Effector memory CD8-positive, alpha-beta T cell (primary cell): ENCODE data around the gene ETS1.

Source experiments
- ATAC-seq: fragments of 150-1000 bp; cut with Tn5 transposase; replicated peaks from 2 replicates; pipeline ENCODE4 v1.10.0; 2021; ENCODE audit warnings: mild to moderate bottlenecking, moderate library complexity
- DNase-seq, 3 experiments: peaks; one replicate each; pipeline ENCODE4 v3.0.0; 2021
- H3K27ac Mint-ChIP-seq, 2 donors: one replicate each; pipeline ENCODE4 v1.8.0; 2022; ENCODE audit warnings: mild to moderate bottlenecking in 2 of 2, mixed read lengths in 2 of 2, moderate library complexity in 2 of 2
- H3K27me3 Mint-ChIP-seq, 2 donors: one replicate each; pipeline ENCODE4 v1.8.0; 2022; ENCODE audit warnings: mixed read lengths in 2 of 2
- H3K36me3 Mint-ChIP-seq: one replicate; pipeline ENCODE4 v1.8.0; 2022; ENCODE audit warnings: mild to moderate bottlenecking, moderate library complexity, mixed read lengths; ENCODE audit not compliant: insufficient read depth
- H3K4me1 Mint-ChIP-seq, 2 donors: one replicate each; pipeline ENCODE4 v1.8.0; 2022; ENCODE audit warnings: low read depth in 2 of 2, mixed read lengths in 2 of 2
- H3K4me3 Mint-ChIP-seq, 2 donors: one replicate each; pipeline ENCODE4 v1.8.0; 2022; ENCODE audit warnings: mild to moderate bottlenecking in 2 of 2, mixed read lengths in 2 of 2, moderate library complexity in 2 of 2
- H3K9me3 Mint-ChIP-seq, 2 donors: one replicate each; pipeline ENCODE4 v1.8.0; 2022; ENCODE audit warnings: mixed read lengths in 2 of 2

Gene ETS1

GRCh38 chr11:128625326-128625725, 38.0 kb upstream of the ETS1 start:
- Mint-ChIP-seq H3K27me3 (no peaks in the 10 kb centered on the region), H3K4me1 (peaks cover 71 to 80% of the 10 kb centered on the region in 2 donors), H3K27ac (peak overlapping the region; percentile 96 to 97), H3K9me3 (no peaks in the 10 kb centered on the region), H3K4me3 (peak overlapping the region; percentile 71 to 79), H3K36me3 (peaks cover 20% of the 10 kb centered on the region)
- DNase-seq (no peak), ATAC-seq (no peak)

DNA sequence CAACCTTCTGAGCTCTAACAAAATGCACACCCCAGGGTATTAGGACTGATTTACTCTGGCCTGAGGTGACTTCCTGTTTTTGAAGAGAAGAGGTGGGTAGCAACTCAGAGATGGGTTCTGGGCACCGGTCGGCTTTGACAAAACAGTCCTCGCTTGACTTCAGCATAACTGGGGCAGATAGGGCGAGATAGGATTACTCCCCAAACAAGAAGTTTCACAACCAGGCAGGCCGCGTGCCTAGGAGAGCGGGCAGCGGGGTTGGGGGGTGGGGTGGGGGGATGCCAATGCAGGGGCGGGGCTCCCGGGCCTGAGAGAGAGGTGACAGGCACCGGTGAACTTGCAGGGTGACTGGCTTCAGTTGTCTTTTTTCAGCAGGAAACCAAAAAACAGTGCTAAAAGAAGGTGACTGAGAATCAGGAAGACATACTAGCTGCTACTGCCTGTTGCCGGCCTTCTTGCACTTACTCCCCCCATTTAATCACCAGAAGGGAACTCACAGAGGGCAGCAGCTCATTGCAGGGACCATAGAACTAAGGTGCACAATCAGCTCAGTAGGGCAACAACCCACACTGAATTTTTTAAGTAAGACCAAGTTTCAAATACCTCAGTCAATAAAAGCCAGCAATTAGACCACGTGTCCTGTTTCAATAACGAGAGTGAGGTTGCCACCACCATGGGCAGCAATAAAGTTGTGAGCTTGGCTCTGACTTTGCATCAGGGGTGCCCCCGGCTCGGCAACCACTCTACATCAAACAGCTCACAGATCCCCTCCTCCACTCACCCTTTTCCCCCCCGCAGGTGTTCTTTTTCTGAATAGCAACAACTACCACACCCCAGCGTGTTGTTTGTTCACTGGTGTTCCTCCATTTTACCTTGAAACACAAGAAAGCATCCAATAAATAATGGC, 37.2 kb upstream of the ETS1 start:
- H3K27ac Mint-ChIP-seq: peak overlapping the region; percentile 96 to 97
- no peaks in the 10 kb centered on the region for H3K27me3 Mint-ChIP-seq

DNA sequence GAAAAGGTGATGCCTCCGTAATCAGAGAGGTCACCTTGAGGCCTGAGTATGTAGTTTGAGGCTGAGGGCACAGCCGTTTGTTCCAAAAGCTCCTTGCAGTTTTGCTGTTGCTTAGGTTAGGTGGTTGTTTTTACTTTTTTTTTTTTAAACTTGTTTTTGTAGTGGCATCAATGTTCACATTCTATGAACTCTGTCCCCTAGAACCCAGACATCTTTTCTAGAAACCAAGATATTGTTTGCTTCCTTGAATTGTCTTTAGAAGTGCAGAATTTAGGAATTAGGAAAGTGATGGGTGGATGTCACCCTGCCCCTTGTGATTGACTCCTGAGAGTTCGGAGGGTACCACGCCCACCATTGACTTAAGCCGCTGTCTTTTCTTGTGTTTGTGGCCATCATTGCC, 35.7 kb upstream of the ETS1 start:
- H3K36me3 Mint-ChIP-seq: peaks cover 13% of the 10 kb centered on the region
- DNase-seq (no peak), ATAC-seq (no peak)
- H3K27me3 Mint-ChIP-seq: no peaks in the 10 kb centered on the region
- peak overlapping the region; percentile 96 to 97 for H3K27ac Mint-ChIP-seq
- H3K4me1 Mint-ChIP-seq: peaks cover 66 to 69% of the 10 kb centered on the region in 2 donors
- no peak overlapping the region for H3K4me3 Mint-ChIP-seq
- no peaks in the 10 kb centered on the region for H3K9me3 Mint-ChIP-seq

More for the DNA sequence above, 37.2 kb upstream of the ETS1 start:
- H3K9me3 Mint-ChIP-seq: no peaks in the 10 kb centered on the region
- peak overlapping the region; percentile 71 to 79 for H3K4me3 Mint-ChIP-seq
- ATAC-seq (peak; percentile 63), DNase-seq (peak; percentile 63 to 67 (median 63))
- H3K36me3 Mint-ChIP-seq: peaks cover 20% of the 10 kb centered on the region
- peaks cover 72 to 76% of the 10 kb centered on the region in 2 donors for H3K4me1 Mint-ChIP-seq

- peak overlapping the region; percentile 96 to 97 for H3K27ac Mint-ChIP-seq
- no peaks in the 10 kb centered on the region for H3K9me3 Mint-ChIP-seq
- DNase-seq (no peak), ATAC-seq (no peak)
- peaks cover 56 to 58% of the 10 kb centered on the region in 2 donors for H3K4me1 Mint-ChIP-seq
- H3K4me3 Mint-ChIP-seq: no peak overlapping the region
- H3K27me3 Mint-ChIP-seq: no peaks in the 10 kb centered on the region
- peaks cover 8% of the 10 kb centered on the region for H3K36me3 Mint-ChIP-seq
Measured at GRCh38 chr11:128621601-128622501, 34.5 kb upstream of the ETS1 start.

DNA sequence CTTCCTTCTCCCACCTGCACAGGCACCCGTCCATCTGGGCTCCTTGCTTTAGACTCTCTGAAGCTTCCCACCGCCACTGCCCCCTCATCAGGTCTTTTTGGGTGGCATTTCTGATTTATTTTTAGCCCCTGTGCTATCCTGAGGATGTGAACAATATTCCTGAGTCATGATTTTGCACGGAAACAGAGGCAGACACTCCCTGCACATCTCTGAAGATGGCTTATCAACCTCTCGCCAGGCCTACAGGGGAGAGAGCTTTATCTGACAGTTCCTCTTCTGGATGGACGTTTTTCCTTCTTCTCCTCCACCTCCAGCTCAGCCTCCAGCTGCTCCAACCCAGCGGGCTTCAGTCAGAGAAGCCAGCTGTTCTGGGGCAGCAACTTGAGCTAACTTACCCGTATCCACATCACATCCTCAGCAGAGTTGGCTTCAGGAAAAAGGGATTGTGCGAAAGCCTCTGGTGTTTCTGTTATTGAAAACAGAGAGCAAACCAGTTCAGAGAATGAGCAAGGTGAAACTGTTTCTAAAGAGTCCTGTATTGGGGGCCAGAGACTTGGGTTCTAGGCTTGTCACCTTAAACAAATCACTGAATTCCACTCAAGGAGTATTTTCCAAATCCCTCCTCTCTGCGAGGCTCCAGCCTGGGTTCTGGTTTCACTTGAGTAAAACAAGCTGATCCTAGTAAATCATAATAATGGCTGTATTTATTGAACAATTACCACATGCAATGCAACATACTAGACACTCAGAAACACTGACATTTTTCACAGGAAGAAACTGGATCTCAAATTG, 33.1 kb upstream of the ETS1 start:
- Mint-ChIP-seq H3K4me3 (no peak overlapping the region), H3K36me3 (peaks cover 8% of the 10 kb centered on the region), H3K9me3 (no peaks in the 10 kb centered on the region), H3K27me3 (no peaks in the 10 kb centered on the region), H3K4me1 (peaks cover 43 to 44% of the 10 kb centered on the region in 2 donors), H3K27ac (peak overlapping the region; percentile 96 to 97)
- DNase-seq: no peak
- no peak for ATAC-seq

DNA sequence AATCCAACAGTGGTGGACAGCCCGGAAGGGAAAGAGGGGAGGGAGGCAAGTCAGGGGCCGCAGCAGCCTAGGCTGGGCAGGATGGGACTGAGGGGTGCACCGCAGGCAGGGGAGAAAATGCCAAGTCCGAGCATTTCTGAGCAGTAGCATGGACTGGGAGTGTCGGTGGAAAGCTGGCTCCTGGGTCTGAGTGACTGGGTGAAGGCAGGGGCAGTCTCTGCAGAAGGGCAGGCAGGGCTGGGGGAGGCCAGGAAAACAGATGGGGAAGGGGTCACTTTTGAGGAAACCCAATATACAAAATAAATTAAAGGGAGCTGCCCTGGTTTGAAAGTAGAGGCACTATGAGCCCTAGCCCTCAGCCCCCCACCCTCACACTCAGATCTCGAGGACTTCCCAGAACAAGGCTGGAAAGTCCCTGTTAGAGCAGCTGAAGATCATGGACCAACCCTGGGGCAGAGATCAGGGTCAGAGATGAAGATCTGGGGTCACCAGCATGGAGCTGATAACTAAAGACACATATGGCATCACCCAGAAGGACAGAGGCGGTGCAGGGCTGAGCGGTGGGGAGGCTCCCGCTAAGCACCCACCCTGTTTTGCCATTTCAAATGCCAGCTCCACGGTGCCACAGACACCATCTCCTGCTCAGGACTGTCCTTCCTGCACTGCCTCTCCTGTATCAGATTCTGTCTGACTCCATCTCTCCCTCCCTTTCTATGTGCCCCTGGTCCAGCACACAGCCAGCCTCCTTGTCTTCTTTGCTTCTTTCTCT, 32.4 kb upstream of the ETS1 start:
- Mint-ChIP-seq H3K4me3 (no peak overlapping the region), H3K27ac (peak overlapping the region; percentile 96 to 97), H3K9me3 (no peaks in the 10 kb centered on the region), H3K27me3 (no peaks in the 10 kb centered on the region), H3K4me1 (peaks cover 35 to 36% of the 10 kb centered on the region in 2 donors), H3K36me3 (peaks cover 3% of the 10 kb centered on the region)
- ATAC-seq: no peak
- DNase-seq: no peak

- H3K27me3 Mint-ChIP-seq: no peaks in the 10 kb centered on the region
- H3K36me3 Mint-ChIP-seq: no peaks in the 10 kb centered on the region
- peaks cover 29% of the 10 kb centered on the region in 2 donors for H3K4me1 Mint-ChIP-seq
- DNase-seq (no peak), ATAC-seq (no peak)
- H3K27ac Mint-ChIP-seq: peak overlapping the region; percentile 78 to 97
- H3K9me3 Mint-ChIP-seq: no peaks in the 10 kb centered on the region
- no peak overlapping the region for H3K4me3 Mint-ChIP-seq
Measured at GRCh38 chr11:128619007-128619406, 31.6 kb upstream of the ETS1 start.

DNA sequence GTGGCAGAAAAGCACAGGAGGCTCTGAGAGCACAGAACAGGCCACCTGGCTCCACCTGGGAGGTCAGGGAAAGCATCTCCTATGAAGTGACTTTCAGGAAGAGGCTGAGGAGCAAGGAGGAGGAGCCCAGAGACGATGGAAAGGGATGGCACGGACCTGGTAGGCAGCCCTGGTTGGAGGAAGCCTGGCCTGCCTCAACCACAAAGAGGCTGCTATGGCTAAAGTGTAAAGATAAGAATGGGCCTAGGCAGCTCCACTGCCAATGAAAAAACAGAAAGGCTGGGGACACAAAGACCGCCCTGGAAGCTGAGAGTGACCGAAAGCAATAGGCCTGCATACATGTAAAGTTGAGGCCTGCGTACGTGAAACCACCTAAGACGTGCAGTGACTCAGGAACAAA, 31.2 kb upstream of the ETS1 start:
- Mint-ChIP-seq H3K4me1 (peaks cover 25 to 26% of the 10 kb centered on the region in 2 donors), H3K27ac (peak overlapping the region; percentile 78 to 97), H3K4me3 (no peak overlapping the region), H3K9me3 (no peaks in the 10 kb centered on the region), H3K36me3 (no peaks in the 10 kb centered on the region), H3K27me3 (no peaks in the 10 kb centered on the region)
- ATAC-seq (no peak), DNase-seq (no peak)

- Mint-ChIP-seq H3K9me3 (no peaks in the 10 kb centered on the region), H3K4me3 (no peak overlapping the region), H3K36me3 (peaks cover 1% of the 10 kb centered on the region), H3K27me3 (no peaks in the 10 kb centered on the region), H3K27ac (peak overlapping the region in 1 of 2 donors; percentile 44), H3K4me1 (peaks cover 21 to 26% of the 10 kb centered on the region in 2 donors)
- DNase-seq (no peak), ATAC-seq (no peak)
Measured at GRCh38 chr11:128616161-128616560, 28.8 kb upstream of the ETS1 start.

GRCh38 chr11:128615612-128616011, 28.3 kb upstream of the ETS1 start:
- ATAC-seq (no peak), DNase-seq (no peak)
- Mint-ChIP-seq H3K27me3 (no peaks in the 10 kb centered on the region), H3K36me3 (peaks cover 4% of the 10 kb centered on the region), H3K4me3 (no peak overlapping the region), H3K4me1 (peaks cover 26 to 30% of the 10 kb centered on the region in 2 donors), H3K27ac (peak overlapping the region in 1 of 2 donors; percentile 44), H3K9me3 (no peaks in the 10 kb centered on the region)

DNA sequence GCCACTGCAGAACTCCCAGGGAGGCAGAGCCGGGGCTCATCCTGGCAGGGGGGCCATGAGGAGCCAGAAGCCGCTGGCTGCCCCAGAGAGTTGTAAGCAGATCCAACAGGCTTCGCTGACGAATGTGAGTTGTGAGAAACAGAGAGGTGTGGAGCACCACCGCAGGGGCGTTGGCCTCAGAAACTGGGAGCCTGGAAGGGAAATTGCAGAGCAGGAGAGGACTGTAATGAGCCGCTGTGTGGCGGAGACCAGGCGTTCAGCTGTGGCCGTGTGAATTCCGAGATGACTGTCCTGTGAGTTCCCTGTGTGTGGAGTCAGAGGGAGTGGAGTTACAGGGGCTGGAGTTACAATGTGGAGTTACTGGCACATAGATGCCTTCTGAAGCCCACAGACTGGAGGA, 27.7 kb upstream of the ETS1 start:
- peaks cover 24 to 28% of the 10 kb centered on the region in 2 donors for H3K4me1 Mint-ChIP-seq
- H3K4me3 Mint-ChIP-seq: no peak overlapping the region
- peaks cover 4% of the 10 kb centered on the region for H3K36me3 Mint-ChIP-seq
- no peak overlapping the region for H3K27ac Mint-ChIP-seq
- no peak for ATAC-seq
- H3K9me3 Mint-ChIP-seq: no peaks in the 10 kb centered on the region
- no peak for DNase-seq
- no peaks in the 10 kb centered on the region for H3K27me3 Mint-ChIP-seq

DNA sequence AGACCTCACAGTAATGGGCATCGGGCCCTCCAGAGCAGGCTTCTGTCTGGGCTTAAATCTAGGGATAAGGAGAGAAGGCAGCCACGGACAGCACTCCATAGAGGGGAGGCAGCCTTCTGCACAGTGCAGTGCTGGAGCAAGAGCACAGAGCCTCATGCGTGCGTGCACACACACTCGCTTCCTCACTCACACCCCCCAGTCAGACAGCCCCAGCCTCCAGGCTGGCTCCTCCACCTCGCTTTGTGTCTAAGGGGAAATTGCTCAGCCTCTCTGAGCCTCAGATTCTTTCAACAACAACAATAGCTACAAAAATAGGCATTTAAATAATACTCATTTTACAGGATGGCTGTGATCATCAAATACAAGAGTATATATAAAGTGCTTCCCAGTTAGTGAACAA, 26.7 kb upstream of the ETS1 start:
- Mint-ChIP-seq H3K27me3 (no peaks in the 10 kb centered on the region), H3K4me1 (peaks cover 23 to 33% of the 10 kb centered on the region in 2 donors), H3K9me3 (no peaks in the 10 kb centered on the region), H3K4me3 (no peak overlapping the region), H3K36me3 (peaks cover 4% of the 10 kb centered on the region), H3K27ac (peak overlapping the region in 1 of 2 donors; percentile 9)
- ATAC-seq: no peak
- no peak for DNase-seq
